Measurements from ENCODE around the gene STT3B. TPM values are rescaled to one million over a fixed set of nuclear protein-coding genes. Genes with fewer than 3 reads are reported as not detected.
A peak's percentile ranks its signal among the peaks of the same experiment; 100 is the strongest.

STT3B gene
- total and polyA plus RNA-seq, 2 of the 13 experiments (the other 11 are each of a cell fraction or from before 2014, with no cell fraction given): 85.0 to 205 TPM

DNA sequence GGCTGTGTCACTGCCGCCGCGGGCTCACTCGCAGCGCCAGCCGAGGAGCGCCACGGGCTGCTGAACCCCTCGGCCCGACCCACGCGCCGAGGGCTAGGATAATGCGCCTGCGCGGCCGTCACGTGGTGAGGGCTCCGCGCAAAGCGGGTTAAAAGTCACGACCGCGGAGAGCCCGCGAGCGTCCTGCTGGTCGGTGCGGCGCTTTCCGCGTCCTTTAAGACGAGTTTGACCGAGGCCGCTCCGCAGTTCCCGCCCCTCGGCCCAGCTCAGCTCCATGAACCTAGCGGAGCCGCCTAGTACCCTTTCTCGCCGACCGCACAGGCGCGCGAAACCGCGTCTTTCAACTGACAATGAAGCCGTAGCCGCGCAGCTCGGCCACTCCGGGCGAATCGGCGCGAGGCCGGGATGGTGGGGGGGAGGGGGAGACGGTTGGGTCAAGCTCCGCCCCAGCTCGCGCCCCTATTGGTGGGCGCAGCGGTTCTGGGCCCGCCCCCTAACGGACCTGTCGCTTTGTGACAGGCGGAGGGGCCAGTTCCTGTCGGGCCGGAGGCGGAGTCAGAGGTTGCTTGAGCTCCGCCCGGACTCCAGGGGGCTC, 636 bp upstream of the STT3B start (continued):
- TF ChIP-seq GPN1 (CRISPR knock-in tag; IDR thresholded peaks at IDR 0.05; ENCODE audit: borderline replicate concordance) (no peak), ZNF674 (CRISPR knock-in tag; IDR thresholded peaks at IDR 0.05; ENCODE audit: low read depth) (peak; percentile 51), ZNF234 (CRISPR knock-in tag; conservative IDR thresholded peaks at IDR 0.05) (no peak), NBN (conservative IDR thresholded peaks at IDR 0.05) (no peak), GABPA (IDR thresholded peaks at IDR 0.05; ENCODE audit: low read depth, low read length) (no peak), GABPA (CRISPR knock-in tag; IDR thresholded peaks at IDR 0.05; ENCODE audit: low read depth) (peak; percentile 53), ZFAT (CRISPR knock-in tag; conservative IDR thresholded peaks at IDR 0.05) (peak; percentile 50), MEIS2 (CRISPR knock-in tag; IDR thresholded peaks at IDR 0.05) (no peak), SRF (IDR thresholded peaks at IDR 0.05; ENCODE audit: low read depth, low read length) (no peak), ZFP41 (CRISPR knock-in tag; IDR thresholded peaks at IDR 0.05; ENCODE audit: borderline replicate concordance) (peak; percentile 82; the same call in 1 of the 2 replicates), POLR2A (IDR thresholded peaks at IDR 0.05; ENCODE audit: insufficient read depth in 1 of 2, low read depth in 2 of 2, low read length in 2 of 2) (peak; percentile 87 to 95), SCMH1 (CRISPR knock-in tag; IDR thresholded peaks at IDR 0.05; ENCODE audit: borderline replicate concordance) (no peak), NFIB (CRISPR knock-in tag; IDR thresholded peaks at IDR 0.05; ENCODE audit: borderline replicate concordance) (no peak)
- TF ChIP-seq, protein P1, sequence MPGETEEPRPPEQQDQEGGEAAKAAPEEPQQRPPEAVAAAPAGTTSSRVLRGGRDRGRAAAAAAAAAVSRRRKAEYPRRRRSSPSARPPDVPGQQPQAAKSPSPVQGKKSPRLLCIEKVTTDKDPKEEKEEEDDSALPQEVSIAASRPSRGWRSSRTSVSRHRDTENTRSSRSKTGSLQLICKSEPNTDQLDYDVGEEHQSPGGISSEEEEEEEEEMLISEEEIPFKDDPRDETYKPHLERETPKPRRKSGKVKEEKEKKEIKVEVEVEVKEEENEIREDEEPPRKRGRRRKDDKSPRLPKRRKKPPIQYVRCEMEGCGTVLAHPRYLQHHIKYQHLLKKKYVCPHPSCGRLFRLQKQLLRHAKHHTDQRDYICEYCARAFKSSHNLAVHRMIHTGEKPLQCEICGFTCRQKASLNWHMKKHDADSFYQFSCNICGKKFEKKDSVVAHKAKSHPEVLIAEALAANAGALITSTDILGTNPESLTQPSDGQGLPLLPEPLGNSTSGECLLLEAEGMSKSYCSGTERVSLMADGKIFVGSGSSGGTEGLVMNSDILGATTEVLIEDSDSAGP (CRISPR knock-in tag; IDR thresholded peaks at IDR 0.05; ENCODE audit: borderline replicate concordance): peak; percentile 98
- TF ChIP-seq, protein P2, sequence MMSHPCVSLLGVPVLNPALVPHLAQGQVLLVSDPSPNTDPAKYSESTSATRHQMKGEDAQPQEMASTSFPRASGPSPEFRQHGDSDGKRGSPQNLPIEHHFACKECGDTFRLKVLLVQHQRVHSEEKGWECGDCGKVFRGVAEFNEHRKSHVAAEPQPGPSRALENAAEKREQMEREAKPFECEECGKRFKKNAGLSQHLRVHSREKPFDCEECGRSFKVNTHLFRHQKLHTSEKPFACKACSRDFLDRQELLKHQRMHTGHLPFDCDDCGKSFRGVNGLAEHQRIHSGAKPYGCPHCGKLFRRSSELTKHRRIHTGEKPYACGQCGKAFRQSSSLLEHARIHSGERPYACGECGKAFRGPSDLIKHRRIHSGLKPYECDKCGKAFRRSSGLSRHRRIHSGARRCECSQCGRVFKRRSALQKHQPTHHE (CRISPR knock-in tag; IDR thresholded peaks at IDR 0.05; ENCODE audit: borderline replicate concordance): peak; percentile 86
- TF ChIP-seq, protein P3, sequence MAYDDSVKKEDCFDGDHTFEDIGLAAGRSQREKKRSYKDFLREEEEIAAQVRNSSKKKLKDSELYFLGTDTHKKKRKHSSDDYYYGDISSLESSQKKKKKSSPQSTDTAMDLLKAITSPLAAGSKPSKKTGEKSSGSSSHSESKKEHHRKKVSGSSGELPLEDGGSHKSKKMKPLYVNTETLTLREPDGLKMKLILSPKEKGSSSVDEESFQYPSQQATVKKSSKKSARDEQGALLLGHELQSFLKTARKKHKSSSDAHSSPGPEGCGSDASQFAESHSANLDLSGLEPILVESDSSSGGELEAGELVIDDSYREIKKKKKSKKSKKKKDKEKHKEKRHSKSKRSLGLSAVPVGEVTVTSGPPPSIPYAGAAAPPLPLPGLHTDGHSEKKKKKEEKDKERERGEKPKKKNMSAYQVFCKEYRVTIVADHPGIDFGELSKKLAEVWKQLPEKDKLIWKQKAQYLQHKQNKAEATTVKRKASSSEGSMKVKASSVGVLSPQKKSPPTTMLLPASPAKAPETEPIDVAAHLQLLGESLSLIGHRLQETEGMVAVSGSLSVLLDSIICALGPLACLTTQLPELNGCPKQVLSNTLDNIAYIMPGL (CRISPR knock-in tag; IDR thresholded peaks at IDR 0.05; ENCODE audit: borderline replicate concordance in 1 of 2, low read depth in 1 of 2): peak; percentile 73 to 84
- TF ChIP-seq, protein P4, sequence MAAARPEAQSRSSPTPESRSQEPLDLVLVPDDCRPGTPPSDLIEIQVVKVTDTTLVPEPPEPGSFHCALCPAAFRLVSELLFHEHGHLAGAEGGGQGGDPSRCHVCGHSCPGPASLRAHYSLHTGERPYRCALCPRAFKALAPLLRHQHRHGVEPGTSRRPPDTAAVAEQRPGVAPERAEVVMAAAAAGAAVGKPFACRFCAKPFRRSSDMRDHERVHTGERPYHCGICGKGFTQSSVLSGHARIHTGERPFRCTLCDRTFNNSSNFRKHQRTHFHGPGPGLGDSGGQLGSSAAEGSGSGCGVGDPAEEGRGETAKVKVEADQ (CRISPR knock-in tag; IDR thresholded peaks at IDR 0.05; ENCODE audit: borderline replicate concordance): peak; percentile 91
- TF ChIP-seq, protein P5, sequence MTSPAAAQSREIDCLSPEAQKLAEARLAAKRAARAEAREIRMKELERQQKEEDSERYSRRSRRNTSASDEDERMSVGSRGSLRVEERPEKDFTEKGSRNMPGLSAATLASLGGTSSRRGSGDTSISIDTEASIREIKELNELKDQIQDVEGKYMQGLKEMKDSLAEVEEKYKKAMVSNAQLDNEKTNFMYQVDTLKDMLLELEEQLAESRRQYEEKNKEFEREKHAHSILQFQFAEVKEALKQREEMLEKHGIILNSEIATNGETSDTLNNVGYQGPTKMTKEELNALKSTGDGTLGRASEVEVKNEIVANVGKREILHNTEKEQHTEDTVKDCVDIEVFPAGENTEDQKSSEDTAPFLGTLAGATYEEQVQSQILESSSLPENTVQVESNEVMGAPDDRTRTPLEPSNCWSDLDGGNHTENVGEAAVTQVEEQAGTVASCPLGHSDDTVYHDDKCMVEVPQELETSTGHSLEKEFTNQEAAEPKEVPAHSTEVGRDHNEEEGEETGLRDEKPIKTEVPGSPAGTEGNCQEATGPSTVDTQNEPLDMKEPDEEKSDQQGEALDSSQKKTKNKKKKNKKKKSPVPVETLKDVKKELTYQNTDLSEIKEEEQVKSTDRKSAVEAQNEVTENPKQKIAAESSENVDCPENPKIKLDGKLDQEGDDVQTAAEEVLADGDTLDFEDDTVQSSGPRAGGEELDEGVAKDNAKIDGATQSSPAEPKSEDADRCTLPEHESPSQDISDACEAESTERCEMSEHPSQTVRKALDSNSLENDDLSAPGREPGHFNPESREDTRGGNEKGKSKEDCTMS (CRISPR knock-in tag; conservative IDR thresholded peaks at IDR 0.05): no peak
- TF ChIP-seq, protein P6, sequence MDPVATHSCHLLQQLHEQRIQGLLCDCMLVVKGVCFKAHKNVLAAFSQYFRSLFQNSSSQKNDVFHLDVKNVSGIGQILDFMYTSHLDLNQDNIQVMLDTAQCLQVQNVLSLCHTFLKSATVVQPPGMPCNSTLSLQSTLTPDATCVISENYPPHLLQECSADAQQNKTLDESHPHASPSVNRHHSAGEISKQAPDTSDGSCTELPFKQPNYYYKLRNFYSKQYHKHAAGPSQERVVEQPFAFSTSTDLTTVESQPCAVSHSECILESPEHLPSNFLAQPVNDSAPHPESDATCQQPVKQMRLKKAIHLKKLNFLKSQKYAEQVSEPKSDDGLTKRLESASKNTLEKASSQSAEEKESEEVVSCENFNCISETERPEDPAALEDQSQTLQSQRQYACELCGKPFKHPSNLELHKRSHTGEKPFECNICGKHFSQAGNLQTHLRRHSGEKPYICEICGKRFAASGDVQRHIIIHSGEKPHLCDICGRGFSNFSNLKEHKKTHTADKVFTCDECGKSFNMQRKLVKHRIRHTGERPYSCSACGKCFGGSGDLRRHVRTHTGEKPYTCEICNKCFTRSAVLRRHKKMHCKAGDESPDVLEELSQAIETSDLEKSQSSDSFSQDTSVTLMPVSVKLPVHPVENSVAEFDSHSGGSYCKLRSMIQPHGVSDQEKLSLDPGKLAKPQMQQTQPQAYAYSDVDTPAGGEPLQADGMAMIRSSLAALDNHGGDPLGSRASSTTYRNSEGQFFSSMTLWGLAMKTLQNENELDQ (CRISPR knock-in tag; IDR thresholded peaks at IDR 0.05; ENCODE audit: borderline replicate concordance): no peak
